Stimulated activated effector memory CD8-positive, alpha-beta T cell treated with anti-CD3 and anti-CD28 coated beads, Interleukin-12 subunit alpha, Interleukin-12 subunit beta, amount 100 ng/mL, for 72 hours (primary cell): ENCODE results near the gene PCDHGB3.
"Not testable (repeated sequence)": the region's sequence is repeated elsewhere in the genome, so short reads cannot be mapped to it uniquely, and the experiment has no call there.

Source experiments
- ATAC-seq: fragments of 150-1000 bp; cut with Tn5 transposase; 2 replicates; pipeline ENCODE4 v1.10.0; 2021
- DNase-seq, 2 donors: peaks; one replicate each; pipeline ENCODE4 v3.0.0; 2021 to 2022; ENCODE audit warnings: low spot score in 2 of 2
- H3K27ac Mint-ChIP-seq: one replicate; pipeline ENCODE4 v1.8.0; 2022; ENCODE audit warnings: mild to moderate bottlenecking, mixed read lengths
- H3K36me3 Mint-ChIP-seq: one replicate; pipeline ENCODE4 v1.8.0; 2022; ENCODE audit warnings: mild to moderate bottlenecking, mixed read lengths
- H3K4me1 Mint-ChIP-seq: one replicate; pipeline ENCODE4 v1.8.0; 2022; ENCODE audit warnings: mixed read lengths
- H3K4me3 Mint-ChIP-seq: one replicate; pipeline ENCODE4 v1.8.0; 2022; ENCODE audit warnings: mild to moderate bottlenecking, mixed read lengths
- H3K9me3 Mint-ChIP-seq: one replicate; pipeline ENCODE4 v1.8.0; 2022; ENCODE audit warnings: mixed read lengths

PCDHGB3 gene

GRCh38 chr5:141374627-141375026 is 4.6 kb downstream of the PCDHGB3 start:
- DNase-seq (no peak), ATAC-seq (no peak)
- H3K9me3 Mint-ChIP-seq = peaks cover 9% of the 10 kb centered on the region
- H3K4me1 Mint-ChIP-seq = peaks cover 6% of the 10 kb centered on the region
- H3K27ac Mint-ChIP-seq = no peak overlapping the region
- H3K36me3 Mint-ChIP-seq = no peaks in the 10 kb centered on the region
- H3K4me3 Mint-ChIP-seq = no peak overlapping the region

- H3K36me3 Mint-ChIP-seq, H3K27ac Mint-ChIP-seq, DNase-seq, H3K4me1 Mint-ChIP-seq, H3K4me3 Mint-ChIP-seq, H3K9me3 Mint-ChIP-seq, ATAC-seq: not testable (repeated sequence)
These were observed 5.6 kb downstream of the PCDHGB3 start for GRCh38 chr5:141375444-141376155.

- no peaks in the 10 kb centered on the region for H3K4me1 Mint-ChIP-seq
- H3K9me3 Mint-ChIP-seq = peaks cover 3% of the 10 kb centered on the region
- DNase-seq = no peak
- no peak for ATAC-seq
- no peak within 1 kb of the TSS for H3K27ac Mint-ChIP-seq
- H3K4me3 Mint-ChIP-seq = peak within 1 kb of the TSS; percentile 36
- peaks cover 6% of the 10 kb centered on the region for H3K36me3 Mint-ChIP-seq
These were observed 12.6 kb downstream of the PCDHGB3 start, which contains the start of gene PCDHGA7 for GRCh38 chr5:141382469-141383294. Gene PCDHGA7 (plus strand): TSS chr5:141382742. CDS start chr5:141382900, 158 bp downstream.

DNA sequence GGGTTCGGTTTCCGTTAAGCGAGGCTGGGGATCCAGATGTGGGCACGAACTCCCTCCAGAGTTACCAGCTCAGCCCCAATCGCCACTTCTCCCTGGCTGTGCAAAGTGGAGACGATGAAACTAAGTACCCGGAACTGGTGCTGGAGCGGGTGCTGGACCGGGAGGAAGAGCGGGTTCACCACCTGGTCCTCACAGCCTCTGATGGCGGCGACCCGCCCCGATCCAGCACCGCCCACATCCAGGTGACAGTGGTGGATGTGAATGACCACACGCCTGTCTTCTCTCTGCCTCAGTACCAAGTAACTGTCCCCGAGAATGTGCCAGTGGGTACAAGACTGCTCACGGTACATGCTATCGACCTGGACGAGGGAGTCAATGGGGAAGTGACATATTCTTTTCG is 13.3 kb downstream of the PCDHGB3 start:
- no peak overlapping the region for H3K4me3 Mint-ChIP-seq

GRCh38 chr5:141384471-141385267 is 14.6 kb downstream of the PCDHGB3 start:
- DNase-seq = no peak
- peaks cover 8% of the 10 kb centered on the region for H3K9me3 Mint-ChIP-seq
- no peak overlapping the region for H3K27ac Mint-ChIP-seq
- H3K36me3 Mint-ChIP-seq = peaks cover 6% of the 10 kb centered on the region
- ATAC-seq = no peak
- H3K4me1 Mint-ChIP-seq = no peaks in the 10 kb centered on the region
- H3K4me3 Mint-ChIP-seq = no peak overlapping the region

More for the DNA sequence above, 13.3 kb downstream of the PCDHGB3 start:
- no peak for ATAC-seq
- H3K36me3 Mint-ChIP-seq = peaks cover 6% of the 10 kb centered on the region
- no peak overlapping the region for H3K27ac Mint-ChIP-seq
- no peak for DNase-seq
- H3K9me3 Mint-ChIP-seq = peaks cover 3% of the 10 kb centered on the region
- H3K4me1 Mint-ChIP-seq = no peaks in the 10 kb centered on the region

GRCh38 chr5:141387557-141388311 is 17.7 kb downstream of the PCDHGB3 start, which contains the start of gene PCDHGB4:
Gene PCDHGB4 (plus strand): TSS chr5:141387698. CDS start chr5:141387885, 187 bp downstream.
- peaks cover 16% of the 10 kb centered on the region for H3K9me3 Mint-ChIP-seq
- H3K27ac Mint-ChIP-seq, H3K4me3 Mint-ChIP-seq, H3K4me1 Mint-ChIP-seq, H3K36me3 Mint-ChIP-seq, DNase-seq: not testable (repeated sequence)
- peak; percentile 53 for ATAC-seq

DNA sequence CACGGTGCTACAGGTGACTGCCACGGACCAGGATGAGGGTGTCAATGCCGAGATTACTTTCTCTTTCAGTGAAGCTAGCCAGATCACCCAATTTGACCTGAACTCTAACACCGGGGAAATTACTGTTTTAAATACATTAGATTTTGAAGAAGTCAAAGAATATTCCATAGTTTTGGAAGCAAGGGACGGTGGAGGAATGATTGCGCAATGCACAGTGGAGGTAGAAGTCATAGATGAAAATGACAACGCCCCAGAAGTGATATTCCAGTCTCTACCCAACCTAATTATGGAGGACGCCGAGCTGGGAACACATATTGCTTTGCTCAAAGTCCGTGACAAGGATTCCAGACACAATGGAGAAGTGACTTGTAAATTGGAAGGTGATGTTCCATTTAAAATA is 18.6 kb downstream of the PCDHGB3 start:
- ATAC-seq (no peak), DNase-seq (no peak)
- no peaks in the 10 kb centered on the region for H3K36me3 Mint-ChIP-seq
- no peak overlapping the region for H3K27ac Mint-ChIP-seq
- H3K9me3 Mint-ChIP-seq = peaks cover 13% of the 10 kb centered on the region
- no peak overlapping the region for H3K4me3 Mint-ChIP-seq
- no peaks in the 10 kb centered on the region for H3K4me1 Mint-ChIP-seq

DNA sequence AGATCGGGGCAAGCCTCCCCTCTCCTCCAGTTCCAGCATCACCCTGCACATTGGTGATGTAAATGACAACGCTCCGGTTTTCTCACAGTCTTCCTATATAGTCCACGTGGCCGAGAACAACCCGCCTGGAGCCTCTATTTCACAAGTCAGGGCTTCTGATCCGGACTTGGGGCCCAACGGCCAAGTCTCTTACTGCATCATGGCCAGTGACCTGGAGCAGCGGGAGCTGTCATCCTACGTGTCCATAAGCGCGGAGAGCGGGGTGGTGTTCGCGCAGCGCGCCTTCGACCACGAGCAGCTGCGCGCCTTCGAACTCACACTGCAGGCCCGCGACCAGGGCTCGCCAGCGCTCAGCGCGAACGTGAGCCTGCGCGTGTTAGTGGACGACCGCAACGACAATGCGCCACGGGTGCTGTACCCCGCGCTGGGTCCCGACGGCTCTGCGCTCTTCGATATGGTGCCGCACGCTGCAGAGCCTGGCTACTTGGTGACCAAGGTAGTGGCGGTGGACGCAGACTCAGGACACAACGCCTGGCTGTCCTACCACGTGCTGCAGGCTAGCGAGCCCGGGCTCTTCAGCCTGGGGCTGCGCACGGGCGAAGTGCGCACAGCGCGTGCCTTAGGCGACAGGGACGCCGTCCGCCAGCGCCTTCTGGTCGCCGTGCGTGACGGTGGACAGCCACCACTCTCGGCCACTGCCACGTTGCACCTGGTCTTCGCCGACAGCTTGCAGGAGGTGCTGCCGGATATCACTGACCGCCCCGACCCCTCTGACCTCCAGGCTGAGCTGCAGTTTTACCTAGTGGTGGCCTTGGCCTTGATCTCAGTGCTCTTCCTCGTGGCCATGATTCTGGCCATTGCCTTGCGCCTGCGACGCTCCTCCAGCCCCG is 19.4 kb downstream of the PCDHGB3 start:
- ATAC-seq (no peak), DNase-seq (no peak)
- Mint-ChIP-seq H3K36me3 (peaks cover 5% of the 10 kb centered on the region), H3K4me1 (no peaks in the 10 kb centered on the region), H3K27ac (no peak overlapping the region), H3K9me3 (peaks cover 16% of the 10 kb centered on the region), H3K4me3 (no peak overlapping the region)

DNA sequence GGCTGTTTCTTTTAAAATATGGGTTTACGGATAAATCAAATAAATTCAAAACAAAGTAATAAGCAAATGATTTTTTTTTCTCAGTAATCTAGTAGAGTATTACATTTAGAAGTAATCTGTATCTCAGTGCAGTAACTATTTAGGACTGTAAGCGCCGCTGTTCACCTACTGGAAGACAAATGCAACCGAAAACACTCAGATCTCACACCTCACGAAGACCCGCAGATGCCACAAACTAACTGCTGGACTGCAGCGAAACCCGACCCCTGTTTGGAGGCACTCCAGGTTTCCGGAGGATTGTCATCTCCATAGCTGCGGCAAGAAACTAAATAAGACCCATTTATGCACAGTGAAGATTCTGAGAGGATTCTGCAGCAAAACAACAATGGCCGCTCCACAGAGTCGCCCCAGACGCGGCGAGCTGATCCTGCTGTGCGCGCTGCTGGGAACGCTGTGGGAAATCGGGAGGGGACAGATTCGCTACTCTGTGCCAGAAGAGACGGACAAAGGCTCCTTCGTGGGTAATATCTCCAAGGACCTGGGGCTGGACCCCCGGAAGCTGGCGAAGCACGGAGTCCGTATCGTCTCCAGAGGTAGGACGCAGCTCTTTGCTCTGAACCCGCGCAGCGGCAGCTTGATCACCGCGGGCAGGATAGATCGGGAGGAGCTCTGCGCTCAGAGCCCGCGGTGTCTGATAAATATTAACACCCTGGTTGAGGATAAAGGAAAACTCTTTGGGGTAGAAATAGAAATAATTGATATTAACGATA is 22.6 kb downstream of the PCDHGB3 start, which contains the start of gene PCDHGA8:
Gene PCDHGA8, plus strand, starts transcription at position 205 of the 770 bp plus-strand sequence. Its CDS starts 181 bp downstream, at position 386.
- DNase-seq = no peak
- no peak within 1 kb of the TSS for H3K4me3 Mint-ChIP-seq
- peaks cover 5% of the 10 kb centered on the region for H3K36me3 Mint-ChIP-seq
- ATAC-seq = no peak
- H3K27ac Mint-ChIP-seq = no peak within 1 kb of the TSS
- H3K9me3 Mint-ChIP-seq = peaks cover 16% of the 10 kb centered on the region
- H3K4me1 Mint-ChIP-seq = no peaks in the 10 kb centered on the region

DNA sequence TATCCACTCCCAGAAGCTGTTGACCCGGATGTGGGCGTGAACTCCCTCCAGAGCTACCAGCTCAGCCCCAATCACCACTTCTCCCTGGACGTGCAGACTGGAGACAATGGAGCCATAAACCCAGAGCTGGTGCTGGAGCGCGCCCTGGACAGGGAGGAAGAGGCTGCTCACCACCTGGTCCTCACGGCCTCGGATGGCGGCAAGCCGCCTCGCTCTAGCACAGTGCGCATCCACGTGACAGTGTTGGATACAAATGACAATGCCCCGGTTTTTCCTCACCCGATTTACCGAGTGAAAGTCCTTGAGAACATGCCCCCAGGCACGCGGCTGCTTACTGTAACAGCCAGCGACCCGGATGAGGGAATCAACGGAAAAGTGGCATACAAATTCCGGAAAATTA is 23.2 kb downstream of the PCDHGB3 start:
- Mint-ChIP-seq H3K36me3 (peaks cover 5% of the 10 kb centered on the region), H3K4me3 (no peak overlapping the region), H3K27ac (no peak overlapping the region), H3K9me3 (peaks cover 16% of the 10 kb centered on the region), H3K4me1 (no peaks in the 10 kb centered on the region)
- DNase-seq (no peak), ATAC-seq (no peak)

- not testable (repeated sequence) for ATAC-seq, H3K4me3 Mint-ChIP-seq, H3K27ac Mint-ChIP-seq, DNase-seq, H3K4me1 Mint-ChIP-seq, H3K36me3 Mint-ChIP-seq
- H3K9me3 Mint-ChIP-seq = peaks cover 12% of the 10 kb centered on the region
These were observed 24.6 kb downstream of the PCDHGB3 start for GRCh38 chr5:141394401-141395187.

GRCh38 chr5:141397756-141398551 is 27.9 kb downstream of the PCDHGB3 start, which contains the start of gene PCDHGB5:
Gene PCDHGB5 (plus strand): TSS chr5:141397947. CDS start chr5:141398128, 181 bp downstream.
- DNase-seq, H3K36me3 Mint-ChIP-seq: not testable (repeated sequence)

More at GRCh38 chr5:141397756-141398551, 27.9 kb downstream of the PCDHGB3 start, which contains the start of gene PCDHGB5:
- not testable (repeated sequence) for H3K27ac Mint-ChIP-seq, H3K9me3 Mint-ChIP-seq, H3K4me1 Mint-ChIP-seq
- H3K4me3 Mint-ChIP-seq = peak within 1 kb of the TSS; percentile 36
- peak; percentile 78 for ATAC-seq
